Astrocyte (in vitro differentiated cells and primary cell): ENCODE measurements around the gene STON2.

ENCODE experiments used
- EZH2 ChIP-seq: IDR thresholded peaks from 2 replicates; pipeline ENCODE4 v1.6.1; 2012; ENCODE audit warnings: mild to moderate bottlenecking, low read length, inconsistent platforms; ENCODE audit not compliant: insufficient read depth
- TF ChIP-seq, protein P1 (sequence below): IDR thresholded peaks from 2 replicates; pipeline ENCODE4 v1.5.1; 2011; ENCODE audit warnings: low read depth, mild to moderate bottlenecking, inconsistent platforms, low read length, moderate library complexity; ENCODE audit not compliant: insufficient read depth

DNA sequence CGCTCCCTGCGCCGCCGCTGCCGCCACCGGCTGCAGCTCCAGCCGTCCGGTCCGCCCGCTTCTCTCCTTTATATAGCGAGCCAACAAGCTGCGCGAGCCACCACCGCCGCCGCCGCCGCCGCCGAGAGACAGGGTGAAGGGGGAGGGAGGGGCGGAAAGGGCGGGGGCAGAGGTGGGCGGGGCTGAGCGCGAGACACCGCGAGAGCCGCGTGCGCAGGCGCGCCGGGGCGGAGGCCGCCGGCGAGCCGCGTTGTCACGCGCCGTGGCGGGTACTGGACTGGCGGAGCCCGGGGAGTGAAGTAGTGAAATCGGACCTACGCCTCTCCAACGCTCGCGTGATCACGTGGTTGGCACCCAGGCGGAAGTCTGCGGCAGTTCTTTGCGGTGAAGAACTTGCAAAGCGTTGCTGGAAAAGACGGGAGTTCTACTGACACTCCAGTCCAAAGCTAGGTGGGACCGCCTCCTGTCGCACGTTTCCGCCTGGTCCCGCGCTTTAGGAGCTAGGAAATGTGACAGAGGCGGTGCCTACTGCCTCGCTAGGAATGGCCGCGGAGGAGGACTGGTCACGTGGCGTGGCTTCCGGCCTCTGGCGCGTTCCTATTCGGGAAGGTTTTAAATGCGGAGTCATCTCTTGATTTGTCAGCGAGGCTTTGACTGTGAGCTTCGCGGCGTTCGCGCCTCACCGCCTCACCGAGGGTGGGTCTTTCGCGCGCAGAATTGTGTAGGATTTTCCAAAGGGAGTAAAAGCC lies 179.1 kb downstream of the STON2 start, which contains the start of gene GTF2A1:
- TF ChIP-seq EZH2: no peak
- TF ChIP-seq, protein P1, sequence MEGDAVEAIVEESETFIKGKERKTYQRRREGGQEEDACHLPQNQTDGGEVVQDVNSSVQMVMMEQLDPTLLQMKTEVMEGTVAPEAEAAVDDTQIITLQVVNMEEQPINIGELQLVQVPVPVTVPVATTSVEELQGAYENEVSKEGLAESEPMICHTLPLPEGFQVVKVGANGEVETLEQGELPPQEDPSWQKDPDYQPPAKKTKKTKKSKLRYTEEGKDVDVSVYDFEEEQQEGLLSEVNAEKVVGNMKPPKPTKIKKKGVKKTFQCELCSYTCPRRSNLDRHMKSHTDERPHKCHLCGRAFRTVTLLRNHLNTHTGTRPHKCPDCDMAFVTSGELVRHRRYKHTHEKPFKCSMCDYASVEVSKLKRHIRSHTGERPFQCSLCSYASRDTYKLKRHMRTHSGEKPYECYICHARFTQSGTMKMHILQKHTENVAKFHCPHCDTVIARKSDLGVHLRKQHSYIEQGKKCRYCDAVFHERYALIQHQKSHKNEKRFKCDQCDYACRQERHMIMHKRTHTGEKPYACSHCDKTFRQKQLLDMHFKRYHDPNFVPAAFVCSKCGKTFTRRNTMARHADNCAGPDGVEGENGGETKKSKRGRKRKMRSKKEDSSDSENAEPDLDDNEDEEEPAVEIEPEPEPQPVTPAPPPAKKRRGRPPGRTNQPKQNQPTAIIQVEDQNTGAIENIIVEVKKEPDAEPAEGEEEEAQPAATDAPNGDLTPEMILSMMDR: no peak
